GM12872 (cell line): Measurements from ENCODE around the gene YEATS4.

Experiments
- TF ChIP-seq, protein P1 (sequence below): IDR thresholded peaks from 3 replicates; pipeline ENCODE4 v1.5.1; 2011; ENCODE audit warnings: low read depth, mild to moderate bottlenecking, low read length, moderate library complexity; ENCODE audit not compliant: insufficient read depth

Gene YEATS4

DNA sequence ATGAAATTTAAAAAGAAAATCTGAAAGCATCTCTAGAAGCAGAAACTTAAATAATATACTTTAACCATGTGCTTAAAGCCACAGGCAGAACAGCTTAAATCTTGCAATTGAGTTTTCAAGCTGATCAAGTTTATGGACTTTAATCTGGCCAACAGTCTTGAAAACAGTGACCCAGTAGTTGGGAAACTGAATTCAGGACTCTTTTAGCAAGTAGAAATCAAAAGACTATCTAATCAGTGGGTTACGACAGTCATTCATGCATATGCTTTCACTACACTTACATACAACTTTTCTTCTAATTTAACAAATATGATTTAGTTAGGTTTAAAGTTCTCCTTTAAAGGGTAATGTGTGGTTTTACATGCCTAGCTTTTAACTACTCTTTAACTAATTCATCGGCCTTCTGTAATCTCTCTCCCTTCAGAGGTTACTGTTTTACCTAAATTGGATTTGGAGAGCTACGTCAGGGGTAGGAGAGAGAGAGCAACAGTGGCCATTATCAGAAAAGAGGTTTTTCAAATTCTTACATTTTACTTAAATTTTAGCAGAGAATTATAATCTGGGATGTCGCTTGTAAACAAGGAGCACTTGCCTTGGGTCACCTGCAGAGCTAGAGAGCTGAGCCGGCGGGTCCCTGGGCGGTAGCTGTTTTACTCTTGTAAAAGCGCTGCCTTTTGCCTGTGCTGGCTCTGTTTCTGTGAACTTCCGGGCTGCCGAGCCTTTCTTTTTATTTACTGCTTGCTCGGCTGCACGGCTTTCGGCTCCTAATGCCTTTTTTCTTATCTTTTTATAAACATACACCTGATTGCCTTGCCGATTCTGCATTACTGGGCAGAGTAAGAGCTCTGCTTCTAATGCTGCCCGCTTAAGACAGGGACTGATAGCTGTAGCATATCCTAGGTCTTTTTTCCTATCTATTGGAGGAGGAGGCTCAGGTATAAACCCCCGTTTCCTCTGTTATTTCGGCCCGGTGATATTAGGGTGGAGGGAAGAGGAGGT, 28.8 kb upstream of the YEATS4 start:
- TF ChIP-seq, protein P1, sequence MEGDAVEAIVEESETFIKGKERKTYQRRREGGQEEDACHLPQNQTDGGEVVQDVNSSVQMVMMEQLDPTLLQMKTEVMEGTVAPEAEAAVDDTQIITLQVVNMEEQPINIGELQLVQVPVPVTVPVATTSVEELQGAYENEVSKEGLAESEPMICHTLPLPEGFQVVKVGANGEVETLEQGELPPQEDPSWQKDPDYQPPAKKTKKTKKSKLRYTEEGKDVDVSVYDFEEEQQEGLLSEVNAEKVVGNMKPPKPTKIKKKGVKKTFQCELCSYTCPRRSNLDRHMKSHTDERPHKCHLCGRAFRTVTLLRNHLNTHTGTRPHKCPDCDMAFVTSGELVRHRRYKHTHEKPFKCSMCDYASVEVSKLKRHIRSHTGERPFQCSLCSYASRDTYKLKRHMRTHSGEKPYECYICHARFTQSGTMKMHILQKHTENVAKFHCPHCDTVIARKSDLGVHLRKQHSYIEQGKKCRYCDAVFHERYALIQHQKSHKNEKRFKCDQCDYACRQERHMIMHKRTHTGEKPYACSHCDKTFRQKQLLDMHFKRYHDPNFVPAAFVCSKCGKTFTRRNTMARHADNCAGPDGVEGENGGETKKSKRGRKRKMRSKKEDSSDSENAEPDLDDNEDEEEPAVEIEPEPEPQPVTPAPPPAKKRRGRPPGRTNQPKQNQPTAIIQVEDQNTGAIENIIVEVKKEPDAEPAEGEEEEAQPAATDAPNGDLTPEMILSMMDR, result no peak

DNA sequence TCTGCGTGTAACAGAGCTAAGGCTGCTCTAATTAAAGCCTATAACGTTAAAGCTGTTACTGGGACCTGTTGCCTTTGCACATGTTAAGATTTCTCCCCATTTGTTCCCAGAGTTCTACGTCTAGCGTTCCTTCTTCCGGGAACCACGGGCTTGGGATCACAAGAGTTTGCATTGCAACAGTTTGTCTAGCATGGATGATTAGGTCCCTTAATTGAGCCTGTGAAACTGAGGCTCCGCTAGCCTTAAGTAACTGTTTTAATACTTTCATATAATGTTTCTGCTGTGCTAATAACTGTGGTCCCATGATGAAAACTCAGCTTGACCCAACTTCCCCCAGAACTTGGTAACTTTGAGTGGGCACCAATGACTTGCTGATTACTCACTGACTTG, 28.0 kb upstream of the YEATS4 start:
- TF ChIP-seq, protein P1, result no peak

- TF ChIP-seq, protein P1, result no peak
Observed at GRCh38 chr12:69331909-69332684, 27.4 kb upstream of the YEATS4 start.

GRCh38 chr12:69332815-69333358, 26.7 kb upstream of the YEATS4 start:
- TF ChIP-seq, protein P1, result no peak

DNA sequence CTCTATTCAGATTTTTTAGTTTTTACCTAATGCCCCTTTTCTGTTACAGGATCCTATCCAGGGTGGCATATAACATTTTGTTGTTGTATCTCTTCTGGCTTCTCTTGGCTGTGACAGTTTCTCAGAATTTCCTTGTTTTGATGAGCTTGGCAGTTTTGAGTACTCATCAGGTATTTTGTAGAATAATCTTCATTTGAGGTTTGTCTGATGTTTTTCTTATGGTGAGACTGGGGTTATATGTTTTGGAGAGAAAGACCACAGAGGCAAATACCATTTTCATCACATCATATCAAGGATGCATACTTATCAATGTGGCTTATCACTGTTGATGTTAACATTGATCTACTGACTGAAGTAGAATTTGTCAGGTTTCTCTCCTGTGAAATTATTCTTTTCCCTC, 25.4 kb upstream of the YEATS4 start:
- TF ChIP-seq, protein P1, result no peak

DNA sequence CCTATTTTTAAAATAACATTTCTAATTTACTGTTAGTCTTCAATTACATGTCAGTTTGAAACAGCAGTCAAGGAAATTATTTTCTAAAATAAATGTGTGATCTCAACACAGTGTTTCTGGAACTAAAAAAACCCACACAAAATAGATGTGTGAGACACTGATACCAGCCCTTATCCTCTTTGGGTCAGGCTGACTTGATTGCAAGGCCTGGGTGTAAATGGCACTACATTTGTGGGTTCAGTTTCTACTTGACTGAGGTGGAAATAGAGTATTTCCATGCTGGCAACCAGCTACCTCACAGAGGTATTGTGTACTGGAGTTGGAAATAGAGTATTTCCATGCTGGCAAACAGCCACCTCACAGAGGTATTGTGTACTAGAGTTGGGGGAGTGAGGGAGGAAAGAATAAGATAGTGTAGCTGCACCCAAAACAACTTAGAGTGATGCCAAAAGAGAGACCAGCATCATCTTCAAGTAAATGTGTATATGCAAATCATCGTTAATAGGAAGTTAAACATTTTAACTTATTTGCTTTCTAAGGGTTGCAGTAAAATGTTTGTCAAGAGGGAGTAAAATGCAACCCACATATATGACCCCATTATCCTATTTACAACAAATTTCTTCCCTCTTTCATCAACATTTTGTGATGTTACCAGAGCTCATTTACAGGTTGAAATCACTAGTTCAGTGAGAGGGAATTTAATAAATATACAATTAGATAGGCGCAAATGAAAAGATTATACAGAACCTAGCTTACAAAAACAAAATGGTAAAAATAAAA, 22.0 kb upstream of the YEATS4 start:
- TF ChIP-seq, protein P1, result no peak
